Subcutaneous abdominal adipose tissue (tissue), 5 donors: ENCODE measurements around the gene ADAMTS17.

ENCODE experiments used
- H3K27ac ChIP-seq: one replicate; pipeline ENCODE4 v1.7.0; 2013; ENCODE audit warnings: low read depth, mild to moderate bottlenecking, inconsistent platforms, low read length, moderate library complexity
- H3K27me3 ChIP-seq, 5 donors: one replicate each; pipeline ENCODE4 v1.7.0; 2013; ENCODE audit warnings: low read length in 5 of 5, inconsistent platforms in 1 of 5; ENCODE audit not compliant: control insufficient read depth in 5 of 5, insufficient read depth in 4 of 5
- H3K36me3 ChIP-seq, 5 donors: one replicate each; pipeline ENCODE4 v1.7.0; 2013; ENCODE audit warnings: low read length in 5 of 5; ENCODE audit not compliant: control insufficient read depth in 5 of 5, insufficient read depth in 5 of 5
- H3K4me1 ChIP-seq, 5 donors: one replicate each; pipeline ENCODE4 v1.7.0; 2013; ENCODE audit warnings: low read length in 5 of 5, mild to moderate bottlenecking in 3 of 5, moderate library complexity in 1 of 5; ENCODE audit not compliant: control insufficient read depth in 5 of 5, insufficient read depth in 5 of 5
- H3K4me3 ChIP-seq, 5 donors: one replicate each; pipeline ENCODE4 v1.7.0; 2013; ENCODE audit warnings: low read length in 5 of 5, low read depth in 1 of 5
- H3K9ac ChIP-seq, 5 donors: one replicate each; pipeline ENCODE4 v1.7.0; 2013; ENCODE audit warnings: low read length in 5 of 5, mild to moderate bottlenecking in 4 of 5, moderate library complexity in 3 of 5
- H3K9me3 ChIP-seq, 5 donors: one replicate each; pipeline ENCODE4 v1.7.0; 2013; ENCODE audit warnings: low read length in 5 of 5; ENCODE audit not compliant: control insufficient read depth in 5 of 5
- donor health status: healthy.
- donor health status: healthy.
- donor health status: healthy.
- donor health status: healthy.
- donor health status: healthy.

ADAMTS17 gene

DNA sequence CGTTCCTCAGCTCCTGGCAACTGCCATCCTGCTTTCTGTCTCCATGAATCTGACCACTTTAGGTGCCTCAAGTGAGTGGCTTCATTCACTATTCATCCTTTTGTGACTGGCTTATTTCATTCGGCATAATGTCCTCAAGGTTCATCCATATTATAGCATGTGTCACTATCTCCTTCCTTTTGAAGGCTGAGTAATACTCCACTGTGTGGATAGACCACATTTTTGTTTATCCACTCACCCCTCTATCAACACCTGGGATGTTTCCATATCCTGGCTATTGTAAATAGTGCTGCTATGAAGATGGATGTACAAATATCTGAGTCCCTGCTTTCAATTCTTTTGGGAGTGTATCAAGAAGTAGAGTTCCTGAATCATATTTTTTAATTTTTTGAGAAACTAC lies 98.8 kb downstream of the ADAMTS17 start:
- Histone ChIP-seq H3K36me3 (no peaks in the 10 kb centered on the region), H3K4me3 (no peak overlapping the region), H3K4me1 (peaks cover 8 to 18% (median 14%) of the 10 kb centered on the region in 5 donors), H3K9me3 (no peaks in the 10 kb centered on the region), H3K27me3 (no peaks in the 10 kb centered on the region), H3K27ac (no peak overlapping the region), H3K9ac (no peak overlapping the region)

DNA sequence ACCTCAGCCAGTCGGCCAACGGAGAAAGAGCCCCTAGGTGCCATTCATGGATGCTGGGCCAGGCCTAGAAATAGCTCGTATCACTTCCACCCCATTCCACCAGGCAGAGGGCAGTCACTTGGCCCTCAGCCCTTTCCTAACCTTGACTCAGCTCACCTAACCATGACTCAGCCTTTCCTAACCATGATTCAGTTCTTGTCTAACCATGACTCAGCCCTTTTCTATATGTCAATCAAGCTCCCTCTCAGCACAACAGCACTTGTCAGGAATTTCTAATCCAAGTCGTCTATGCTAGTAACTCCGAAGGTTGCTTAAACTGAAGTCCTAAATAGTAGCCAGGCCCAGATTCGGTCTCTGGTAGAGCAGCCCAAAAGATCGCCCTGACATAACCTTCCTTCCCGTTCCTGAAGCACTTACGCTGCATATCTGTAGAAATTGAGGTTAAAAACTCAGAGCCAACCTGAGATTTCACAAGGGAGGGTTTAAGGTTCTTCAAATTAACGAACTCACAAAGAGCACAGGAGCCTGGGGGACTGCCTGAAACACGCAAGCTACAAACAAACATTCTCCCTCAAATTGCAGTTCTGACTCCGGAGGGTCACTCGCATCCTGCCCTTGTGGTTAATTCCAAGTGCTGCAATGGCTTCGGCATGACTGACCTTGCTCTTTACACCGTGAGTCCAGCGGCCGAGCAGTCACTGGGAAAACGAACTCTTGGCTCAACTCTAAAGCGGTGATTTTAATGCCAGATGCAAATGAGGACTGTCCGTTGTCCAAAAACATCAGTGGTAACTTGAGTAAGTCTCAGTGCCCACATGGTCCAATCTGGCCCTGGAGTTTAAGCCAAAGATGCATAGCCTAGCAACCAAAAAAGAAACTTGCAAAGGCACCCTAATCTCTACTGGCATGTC lies 99.9 kb downstream of the ADAMTS17 start:
- Histone ChIP-seq H3K9me3 (no peaks in the 10 kb centered on the region), H3K4me1 (peaks cover 8 to 18% (median 14%) of the 10 kb centered on the region in 5 donors), H3K36me3 (no peaks in the 10 kb centered on the region), H3K4me3 (no peak overlapping the region), H3K27ac (no peak overlapping the region), H3K9ac (no peak overlapping the region), H3K27me3 (peaks cover 0 to 5% (median 0%) of the 10 kb centered on the region in 5 donors)

DNA sequence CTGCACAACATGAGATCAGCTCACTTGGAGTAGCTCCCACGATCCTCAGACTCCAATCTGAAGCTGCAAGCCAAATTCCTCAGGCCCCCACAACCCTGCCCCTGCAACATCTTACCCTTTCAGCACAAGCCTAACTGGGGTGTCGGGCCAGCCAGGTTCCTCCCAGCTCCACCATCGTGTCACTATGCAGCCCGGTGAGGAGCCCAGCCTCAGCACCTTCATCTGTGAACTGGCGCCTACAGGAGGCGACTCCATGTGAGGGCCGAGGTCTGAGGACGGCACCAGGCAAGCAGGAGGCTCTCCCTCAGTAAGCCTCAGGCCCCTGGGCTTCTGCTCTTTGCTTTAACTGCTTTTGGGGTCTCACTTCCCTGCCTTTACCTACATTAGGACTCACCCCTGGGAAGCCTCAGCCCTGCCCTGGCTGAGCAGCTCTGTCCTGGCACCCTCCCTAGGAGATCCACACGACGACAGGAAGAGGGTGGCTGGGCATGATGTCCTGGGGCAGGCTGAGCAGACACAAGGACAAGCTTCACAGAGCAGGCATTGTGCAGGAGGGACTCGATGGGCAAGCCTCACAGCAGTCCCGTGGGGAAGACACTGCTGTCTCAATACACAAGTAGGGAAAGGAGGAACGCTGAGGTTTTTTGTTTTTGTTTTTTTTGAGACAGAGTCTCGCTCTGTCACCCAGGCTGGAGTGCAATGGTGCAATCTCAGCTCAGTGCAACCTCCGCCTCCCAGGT lies 104.6 kb downstream of the ADAMTS17 start:
- H3K27me3 ChIP-seq = peaks cover 0 to 6% (median 3%) of the 10 kb centered on the region in 5 donors
- H3K4me3 ChIP-seq = no peak overlapping the region
- H3K4me1 ChIP-seq = peaks cover 0 to 13% (median 12%) of the 10 kb centered on the region in 5 donors
- no peaks in the 10 kb centered on the region for H3K36me3 ChIP-seq
- H3K9ac ChIP-seq = no peak overlapping the region
- no peak overlapping the region for H3K27ac ChIP-seq
- H3K9me3 ChIP-seq = no peaks in the 10 kb centered on the region

DNA sequence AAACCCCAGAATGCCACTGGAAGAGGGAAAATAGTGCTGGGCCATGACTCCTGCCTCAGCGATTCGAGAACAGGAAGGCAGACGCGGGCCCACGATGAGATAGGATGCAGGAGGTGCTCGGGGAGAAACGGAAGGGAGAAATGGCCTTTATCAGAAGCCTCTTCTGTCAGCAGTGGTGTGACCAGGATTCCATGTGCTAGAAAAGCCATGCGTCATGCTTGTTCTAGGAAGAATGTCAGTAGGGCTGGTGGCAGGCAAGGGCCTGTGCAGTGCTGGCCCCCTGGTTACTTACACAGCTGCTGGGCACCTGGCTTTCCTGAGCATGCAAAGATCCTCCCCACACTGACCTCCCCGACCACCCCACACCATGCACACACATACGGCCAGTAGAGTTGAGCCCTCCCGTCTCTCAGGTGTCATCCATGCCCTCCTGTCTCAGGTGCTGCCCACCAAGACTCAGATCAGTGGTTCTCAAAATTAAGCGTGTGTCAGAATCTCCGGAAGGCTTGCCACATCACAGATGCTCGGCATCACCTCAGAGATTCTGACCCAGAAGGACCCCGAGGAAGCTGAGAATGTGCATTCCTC lies 106.7 kb downstream of the ADAMTS17 start:
- H3K36me3 ChIP-seq = no peaks in the 10 kb centered on the region
- no peak overlapping the region for H3K9ac ChIP-seq
- no peak overlapping the region for H3K27ac ChIP-seq
- H3K4me3 ChIP-seq = no peak overlapping the region
- H3K4me1 ChIP-seq = peaks cover 0 to 13% (median 12%) of the 10 kb centered on the region in 5 donors
- H3K9me3 ChIP-seq = no peaks in the 10 kb centered on the region
- peaks cover 0 to 6% (median 3%) of the 10 kb centered on the region in 5 donors for H3K27me3 ChIP-seq

DNA sequence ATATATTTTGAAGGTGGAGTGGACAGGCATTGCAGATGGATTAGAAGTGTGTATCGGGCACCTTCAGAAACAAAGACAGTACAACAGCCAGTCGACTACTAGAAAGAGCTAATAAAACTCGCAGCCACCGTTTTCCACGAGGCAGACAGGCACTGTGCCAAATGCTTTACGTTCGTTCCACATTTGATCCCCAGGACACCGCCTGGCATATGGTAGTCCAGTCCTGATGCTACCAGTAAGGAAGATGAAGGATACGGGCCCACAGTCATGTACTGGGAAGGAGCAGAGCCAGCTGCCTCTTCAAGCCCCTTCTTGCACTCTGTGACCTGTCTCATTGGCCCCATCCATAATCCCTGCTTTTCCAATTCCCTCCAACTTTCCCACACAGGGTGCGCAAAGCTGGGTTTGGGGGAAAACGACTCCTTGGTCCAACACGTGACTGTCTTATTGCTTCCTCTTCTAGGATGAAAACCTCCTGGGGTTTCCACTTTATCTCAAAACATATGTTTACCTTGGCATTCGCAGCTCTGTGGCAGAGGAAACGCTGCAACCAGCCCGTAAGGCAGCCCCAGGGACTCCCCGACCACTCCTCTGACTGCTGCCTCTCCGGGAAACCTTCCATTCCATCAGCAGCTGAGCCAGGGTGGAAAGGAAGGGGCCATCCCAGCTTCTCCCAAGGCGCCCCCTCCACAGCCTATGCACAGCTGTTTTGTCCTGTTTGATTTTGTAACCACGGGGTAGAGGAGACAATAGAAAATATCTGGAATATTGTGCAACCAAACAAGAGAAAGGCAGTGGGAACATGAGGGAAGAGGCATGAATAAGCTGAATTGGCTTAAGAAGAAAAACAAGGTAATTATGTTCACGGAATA lies 107.4 kb downstream of the ADAMTS17 start:
- H3K9me3 ChIP-seq = no peaks in the 10 kb centered on the region
- H3K27ac ChIP-seq = no peak overlapping the region
- peaks cover 0 to 17% (median 13%) of the 10 kb centered on the region in 5 donors for H3K4me1 ChIP-seq
- no peak overlapping the region for H3K9ac ChIP-seq
- no peaks in the 10 kb centered on the region for H3K36me3 ChIP-seq
- peaks cover 0 to 6% (median 3%) of the 10 kb centered on the region in 5 donors for H3K27me3 ChIP-seq
- no peak overlapping the region for H3K4me3 ChIP-seq

DNA sequence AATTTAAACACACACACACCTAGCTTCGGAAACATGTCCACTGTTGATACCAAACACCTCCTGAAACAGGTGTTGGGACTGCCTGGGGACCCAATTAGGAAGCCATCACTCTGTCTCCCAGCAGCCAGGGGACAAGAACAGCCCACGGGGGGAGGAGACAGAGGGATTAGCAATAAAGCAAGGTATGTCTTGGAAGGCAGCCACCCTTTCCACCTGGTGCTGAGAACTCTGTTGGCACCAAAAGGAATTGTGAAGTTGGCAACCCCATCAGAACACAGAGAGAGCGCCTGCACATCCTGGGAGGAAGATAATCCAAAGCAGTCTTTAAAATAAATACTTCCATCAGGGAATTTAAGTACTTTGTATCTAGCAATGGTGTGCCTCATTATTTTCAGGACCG lies 111.0 kb downstream of the ADAMTS17 start:
- H3K27ac ChIP-seq = no peak overlapping the region
- peaks cover 0 to 5% (median 0%) of the 10 kb centered on the region in 5 donors for H3K27me3 ChIP-seq
- no peaks in the 10 kb centered on the region for H3K36me3 ChIP-seq
- peaks cover 0 to 17% (median 13%) of the 10 kb centered on the region in 5 donors for H3K4me1 ChIP-seq
- no peaks in the 10 kb centered on the region for H3K9me3 ChIP-seq
- H3K9ac ChIP-seq = no peak overlapping the region
- no peak overlapping the region for H3K4me3 ChIP-seq

DNA sequence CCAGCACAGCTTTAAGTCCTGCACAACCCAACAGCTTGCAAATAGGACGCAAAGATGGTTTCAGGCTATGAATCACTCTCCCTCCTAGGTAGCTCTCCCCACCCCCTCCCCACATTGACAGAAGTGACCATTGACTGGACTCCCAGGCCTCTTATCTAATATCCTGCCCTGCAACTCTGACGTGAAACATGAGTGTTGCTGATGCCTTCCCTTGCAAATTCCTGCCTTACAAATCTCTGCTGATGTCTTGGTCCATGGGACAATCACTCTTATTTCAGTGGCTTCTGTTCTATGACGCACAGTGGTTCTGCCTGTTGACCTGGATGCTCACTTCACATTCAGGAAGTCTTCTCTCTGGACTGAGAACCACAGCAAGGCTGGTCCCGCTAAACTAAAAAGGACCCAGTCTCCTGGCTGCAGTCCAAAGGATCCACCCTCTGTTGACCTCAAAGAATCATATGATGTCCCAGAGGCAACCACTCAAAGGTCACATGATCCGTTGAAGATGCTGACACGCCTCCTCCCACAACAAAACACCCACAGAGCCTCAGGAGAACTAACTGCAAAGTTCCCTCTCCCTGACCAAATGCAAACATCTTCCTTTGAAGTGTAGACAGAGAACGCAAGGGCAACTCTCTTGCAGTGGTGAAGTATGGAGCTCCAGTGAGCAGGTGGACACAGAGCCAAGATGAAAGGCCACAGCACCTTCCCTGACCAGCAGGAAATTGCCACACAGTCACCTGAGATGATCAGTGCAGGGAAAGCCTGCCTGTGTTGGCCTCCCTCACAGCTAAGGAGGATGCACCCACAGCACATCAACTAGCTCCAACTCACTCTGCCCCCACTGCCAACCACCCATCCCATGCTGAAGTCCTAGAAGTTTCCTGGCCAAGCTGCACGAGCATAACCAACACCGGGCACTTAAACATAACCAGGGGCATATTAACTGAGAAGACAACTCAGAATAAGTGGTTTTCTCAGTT lies 112.3 kb downstream of the ADAMTS17 start:
- no peaks in the 10 kb centered on the region for H3K9me3 ChIP-seq
- peaks cover 0 to 4% (median 0%) of the 10 kb centered on the region in 5 donors for H3K27me3 ChIP-seq
- no peak overlapping the region for H3K4me3 ChIP-seq
- no peak overlapping the region for H3K27ac ChIP-seq
- no peak overlapping the region for H3K9ac ChIP-seq
- H3K36me3 ChIP-seq = no peaks in the 10 kb centered on the region
- H3K4me1 ChIP-seq = peaks cover 0 to 6% (median 4%) of the 10 kb centered on the region in 5 donors

- no peak overlapping the region for H3K4me3 ChIP-seq
- H3K4me1 ChIP-seq = peaks cover 0 to 5% (median 0%) of the 10 kb centered on the region in 5 donors
- no peak overlapping the region for H3K9ac ChIP-seq
- H3K9me3 ChIP-seq = no peaks in the 10 kb centered on the region
- H3K27me3 ChIP-seq = no peaks in the 10 kb centered on the region
- H3K27ac ChIP-seq = no peak overlapping the region
- no peaks in the 10 kb centered on the region for H3K36me3 ChIP-seq
These were observed 114.0 kb downstream of the ADAMTS17 start for GRCh38 chr15:100227781-100228180.
